Activated T-cell treated with anti-CD3 and anti-CD28 coated beads for 24 hours (primary cell): Measurements from ENCODE around the gene IL1RN.

Source experiments
- DNase-seq: peaks from one replicate; pipeline ENCODE4 v3.0.0-alpha.2; 2020; ENCODE audit warnings: low read depth

IL1RN gene

GRCh38 chr2:113175042-113175628 lies 47.7 kb downstream of the IL1RN start:
- peak; percentile 47 for DNase-seq

GRCh38 chr2:113175736-113176695 lies 48.6 kb downstream of the IL1RN start:
- DNase-seq, result no peak

GRCh38 chr2:113176696-113177355 lies 49.4 kb downstream of the IL1RN start:
- DNase-seq, result no peak

- DNase-seq, result no peak
These were observed 50.8 kb downstream of the IL1RN start for GRCh38 chr2:113178069-113178746.

- peak; percentile 50 for DNase-seq
These were observed 51.5 kb downstream of the IL1RN start for GRCh38 chr2:113178891-113179290.

GRCh38 chr2:113179446-113180045 lies 52.1 kb downstream of the IL1RN start:
- DNase-seq, result no peak

GRCh38 chr2:113180131-113180946 lies 52.9 kb downstream of the IL1RN start:
- no peak for DNase-seq

GRCh38 chr2:113181258-113182051 lies 54.1 kb downstream of the IL1RN start:
- DNase-seq, result no peak

GRCh38 chr2:113182471-113183260 lies 55.3 kb downstream of the IL1RN start:
- no peak for DNase-seq

- no peak for DNase-seq
These were observed 55.9 kb downstream of the IL1RN start for GRCh38 chr2:113183264-113183663.
